ENCODE measurements around the gene SPACA6.

SPACA6 gene

GRCh38 chr19:51664131-51664530 is 29.0 kb upstream of the SPACA6 start:
- Histone ChIP-seq H3K9me3 (ENCODE audit: insufficient read depth, low read depth, low read length) (no peaks in the 10 kb centered on the region), H3K9ac (ENCODE audit: low read depth, low read length, poor library complexity, severe bottlenecking) (no peak overlapping the region), H3K4me1 (ENCODE audit: insufficient read depth, low read length, poor library complexity, severe bottlenecking) (no peaks in the 10 kb centered on the region), H4K20me1 (ENCODE audit: insufficient read depth, low read length, poor library complexity, severe bottlenecking) (no peaks in the 10 kb centered on the region), H2AFZ (ENCODE audit: low read length) (no peak overlapping the region), H3F3A (ENCODE audit: low read depth) (no peaks in the 10 kb centered on the region), H3K36me3 (ENCODE audit: insufficient read depth, low read length) (no peaks in the 10 kb centered on the region), H3K79me2 (ENCODE audit: insufficient read depth, low read length) (no peaks in the 10 kb centered on the region), H3K4me2 (ENCODE audit: low read depth, low read length, poor library complexity, severe bottlenecking) (no peak overlapping the region), H3K9me2 (replicated peaks; ENCODE audit: low read depth, low read length) (no peaks in the 10 kb centered on the region), H3K27me3 (ENCODE audit: insufficient read depth, low read length, poor library complexity, severe bottlenecking) (no peaks in the 10 kb centered on the region), H3K4me3 (ENCODE audit: low read length, poor library complexity, severe bottlenecking) (no peak overlapping the region)
- no peak for TF ChIP-seq EZH2phosphoT487 (IDR thresholded peaks at IDR 0.05; ENCODE audit: borderline replicate concordance)
- TF ChIP-seq, protein P1, sequence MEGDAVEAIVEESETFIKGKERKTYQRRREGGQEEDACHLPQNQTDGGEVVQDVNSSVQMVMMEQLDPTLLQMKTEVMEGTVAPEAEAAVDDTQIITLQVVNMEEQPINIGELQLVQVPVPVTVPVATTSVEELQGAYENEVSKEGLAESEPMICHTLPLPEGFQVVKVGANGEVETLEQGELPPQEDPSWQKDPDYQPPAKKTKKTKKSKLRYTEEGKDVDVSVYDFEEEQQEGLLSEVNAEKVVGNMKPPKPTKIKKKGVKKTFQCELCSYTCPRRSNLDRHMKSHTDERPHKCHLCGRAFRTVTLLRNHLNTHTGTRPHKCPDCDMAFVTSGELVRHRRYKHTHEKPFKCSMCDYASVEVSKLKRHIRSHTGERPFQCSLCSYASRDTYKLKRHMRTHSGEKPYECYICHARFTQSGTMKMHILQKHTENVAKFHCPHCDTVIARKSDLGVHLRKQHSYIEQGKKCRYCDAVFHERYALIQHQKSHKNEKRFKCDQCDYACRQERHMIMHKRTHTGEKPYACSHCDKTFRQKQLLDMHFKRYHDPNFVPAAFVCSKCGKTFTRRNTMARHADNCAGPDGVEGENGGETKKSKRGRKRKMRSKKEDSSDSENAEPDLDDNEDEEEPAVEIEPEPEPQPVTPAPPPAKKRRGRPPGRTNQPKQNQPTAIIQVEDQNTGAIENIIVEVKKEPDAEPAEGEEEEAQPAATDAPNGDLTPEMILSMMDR (conservative IDR thresholded peaks at IDR 0.05; ENCODE audit: low read length), result no peak

DNA sequence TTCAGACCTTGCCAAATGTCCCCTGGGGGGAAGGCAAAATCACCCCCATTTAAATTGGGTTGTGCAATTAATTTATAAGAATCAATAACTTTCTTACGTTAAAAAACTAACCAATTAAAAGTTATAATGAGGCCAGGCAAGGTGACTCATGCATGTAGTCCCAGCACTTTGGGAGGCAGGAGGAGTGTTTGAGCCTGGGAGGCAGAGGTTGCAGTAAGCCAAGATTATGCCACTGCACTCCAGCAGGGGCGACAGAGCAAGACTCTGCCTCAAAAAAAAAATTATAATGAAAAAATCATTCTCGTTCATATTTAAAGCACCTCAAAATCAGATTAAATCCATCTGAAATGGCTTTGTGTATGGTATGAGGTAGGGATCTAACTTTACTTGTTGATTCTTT is 28.1 kb upstream of the SPACA6 start:
- Histone ChIP-seq H3K9me2 (replicated peaks; ENCODE audit: low read depth, low read length) (no peaks in the 10 kb centered on the region), H2AFZ (ENCODE audit: low read length) (no peak overlapping the region), H3K4me2 (ENCODE audit: low read depth, low read length, poor library complexity, severe bottlenecking) (no peak overlapping the region), H3K4me3 (ENCODE audit: low read length, poor library complexity, severe bottlenecking) (no peak overlapping the region), H3F3A (ENCODE audit: low read depth) (no peaks in the 10 kb centered on the region), H4K20me1 (ENCODE audit: insufficient read depth, low read length, poor library complexity, severe bottlenecking) (no peaks in the 10 kb centered on the region), H3K9ac (ENCODE audit: low read depth, low read length, poor library complexity, severe bottlenecking) (no peak overlapping the region), H3K4me1 (ENCODE audit: insufficient read depth, low read length, poor library complexity, severe bottlenecking) (no peaks in the 10 kb centered on the region), H3K27me3 (ENCODE audit: insufficient read depth, low read length, poor library complexity, severe bottlenecking) (no peaks in the 10 kb centered on the region), H3K79me2 (ENCODE audit: insufficient read depth, low read length) (no peaks in the 10 kb centered on the region), H3K36me3 (ENCODE audit: insufficient read depth, low read length) (no peaks in the 10 kb centered on the region), H3K9me3 (ENCODE audit: insufficient read depth, low read depth, low read length) (no peaks in the 10 kb centered on the region)
- TF ChIP-seq EZH2phosphoT487 (IDR thresholded peaks at IDR 0.05; ENCODE audit: borderline replicate concordance), result no peak
- TF ChIP-seq, protein P1 (conservative IDR thresholded peaks at IDR 0.05; ENCODE audit: low read length), result peak; percentile 46

- no peaks in the 10 kb centered on the region for H3K9me3 ChIP-seq (ENCODE audit: insufficient read depth, low read depth, low read length)
- H3K4me2 ChIP-seq (ENCODE audit: low read depth, low read length, poor library complexity, severe bottlenecking), result no peak overlapping the region
- H3K4me3 ChIP-seq (ENCODE audit: low read length, poor library complexity, severe bottlenecking), result no peak overlapping the region
- H3F3A ChIP-seq (ENCODE audit: low read depth), result no peaks in the 10 kb centered on the region
- H3K9ac ChIP-seq (ENCODE audit: low read depth, low read length, poor library complexity, severe bottlenecking), result no peak overlapping the region
- H3K36me3 ChIP-seq (ENCODE audit: insufficient read depth, low read length), result no peaks in the 10 kb centered on the region
- no peak overlapping the region for H2AFZ ChIP-seq (ENCODE audit: low read length)
- H3K4me1 ChIP-seq (ENCODE audit: insufficient read depth, low read length, poor library complexity, severe bottlenecking), result no peaks in the 10 kb centered on the region
- H4K20me1 ChIP-seq (ENCODE audit: insufficient read depth, low read length, poor library complexity, severe bottlenecking), result no peaks in the 10 kb centered on the region
- TF ChIP-seq, protein P1 (conservative IDR thresholded peaks at IDR 0.05; ENCODE audit: low read length), result no peak
- no peak for TF ChIP-seq EZH2phosphoT487 (IDR thresholded peaks at IDR 0.05; ENCODE audit: borderline replicate concordance)
- H3K79me2 ChIP-seq (ENCODE audit: insufficient read depth, low read length), result no peaks in the 10 kb centered on the region
- no peaks in the 10 kb centered on the region for H3K27me3 ChIP-seq (ENCODE audit: insufficient read depth, low read length, poor library complexity, severe bottlenecking)
- H3K9me2 ChIP-seq (replicated peaks; ENCODE audit: low read depth, low read length), result no peaks in the 10 kb centered on the region
These were observed 24.9 kb upstream of the SPACA6 start for GRCh38 chr19:51668216-51668615.
